ENCODE results near the gene CBR1.
"Not testable (repeated sequence)": the region's sequence is repeated elsewhere in the genome, so short reads cannot be mapped to it uniquely, and the experiment has no call there.

The CBR1 gene

DNA sequence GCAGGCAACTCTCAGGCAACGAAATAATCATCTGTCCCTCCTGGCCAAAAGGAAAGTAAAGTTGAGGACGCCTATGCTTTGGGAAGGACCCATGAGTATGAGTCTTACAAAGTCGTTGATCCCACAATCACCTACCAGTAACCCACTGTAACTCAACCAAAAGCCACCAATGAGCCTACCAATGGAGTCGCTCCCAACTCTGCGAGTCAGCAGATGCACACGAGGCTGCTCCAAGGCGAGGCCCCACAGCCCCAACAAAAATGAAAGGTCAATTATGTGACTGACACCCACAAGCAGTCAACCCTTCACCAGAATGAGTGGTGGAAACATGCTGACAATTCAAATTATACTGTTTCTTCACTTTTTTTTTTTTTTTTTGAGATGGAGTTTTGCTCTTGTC lies 21.5 kb upstream of the CBR1 start:
- no peak for DNase-seq (ENCODE audit: low read depth in 3 of 3)

DNA sequence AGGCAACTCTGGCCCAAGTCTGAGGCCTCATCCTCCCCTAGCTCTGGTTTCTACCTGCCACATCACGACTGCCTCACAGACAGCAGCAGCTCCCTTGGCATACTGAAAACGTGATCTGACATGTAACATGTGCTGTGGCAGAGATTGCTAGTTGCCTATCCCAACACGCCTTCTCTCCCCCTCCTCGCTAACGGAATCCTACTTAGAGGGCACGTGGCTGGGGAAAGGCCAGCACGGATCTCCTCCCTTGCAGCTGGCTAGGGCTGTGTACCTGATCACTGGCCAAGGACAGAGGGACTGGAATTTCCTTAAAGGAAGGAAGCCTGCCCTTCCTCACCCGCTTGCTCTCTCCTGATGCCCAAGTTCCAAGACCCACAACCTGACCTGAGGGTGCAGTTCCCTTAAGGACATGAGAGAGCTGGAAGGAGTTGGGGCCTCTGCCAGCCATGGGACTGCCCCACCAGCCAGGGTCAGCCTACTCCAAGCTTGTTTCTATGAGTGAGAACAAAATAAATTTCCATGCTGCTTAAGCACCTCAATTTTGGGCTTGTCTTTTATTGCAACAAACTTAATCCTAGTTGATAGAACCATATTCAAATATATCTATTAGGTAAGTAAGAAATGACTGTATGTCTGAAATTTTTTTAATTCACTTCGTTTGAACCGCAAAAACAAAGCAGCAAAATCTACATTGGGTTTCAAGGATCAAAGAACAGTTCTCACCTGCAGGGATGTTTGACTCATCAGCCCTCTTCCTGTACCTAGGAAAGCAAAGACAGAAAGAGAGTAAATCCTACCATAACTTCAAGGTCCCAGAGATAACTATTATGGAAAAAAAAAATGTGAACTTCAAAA lies 16.7 kb upstream of the CBR1 start:
- DNase-seq (ENCODE audit: low read depth in 3 of 3): no peak

DNA sequence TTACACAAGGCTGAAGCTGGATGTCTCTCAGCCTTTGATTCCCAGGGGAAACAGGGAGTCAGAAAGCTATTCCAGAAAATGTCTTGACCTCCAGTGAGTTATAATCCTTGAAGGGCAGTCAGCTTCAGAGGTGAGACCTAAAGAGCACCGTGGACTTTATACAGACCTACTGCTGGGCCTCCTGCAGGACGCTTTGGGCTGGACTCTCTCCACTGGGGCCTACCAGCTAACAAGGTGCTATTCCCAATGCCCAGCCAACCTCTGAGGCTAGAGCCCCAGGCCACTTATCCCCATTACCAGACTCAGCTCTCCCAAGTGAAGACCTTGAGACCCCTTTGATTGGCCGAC lies 16.1 kb upstream of the CBR1 start:
- DNase-seq (ENCODE audit: low read depth in 3 of 3): no peak

- no peak for DNase-seq (ENCODE audit: low read depth in 3 of 3)
These were observed 14.3 kb upstream of the CBR1 start for GRCh38 chr21:36055551-36055950.

DNA sequence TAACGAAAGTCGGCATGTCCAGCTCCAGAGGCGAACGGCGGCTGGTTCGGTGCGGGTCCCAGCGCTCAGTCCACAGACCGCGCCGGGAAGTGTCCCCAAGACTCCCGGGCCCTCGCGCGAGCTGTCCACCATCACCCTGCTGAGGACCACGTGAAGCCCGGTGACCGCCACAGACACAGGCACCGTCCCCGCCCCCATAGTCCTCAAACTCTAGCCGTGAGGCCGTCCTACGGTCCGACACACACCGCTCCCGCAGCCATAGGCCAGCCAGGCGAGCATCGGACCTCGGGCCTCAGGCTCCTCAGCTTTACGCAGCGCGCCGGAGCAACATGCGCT lies 10.0 kb upstream of the CBR1 start:
- peak in 2 of 3 experiments; percentile 6 to 27 for DNase-seq (ENCODE audit: low read depth in 3 of 3)

DNA sequence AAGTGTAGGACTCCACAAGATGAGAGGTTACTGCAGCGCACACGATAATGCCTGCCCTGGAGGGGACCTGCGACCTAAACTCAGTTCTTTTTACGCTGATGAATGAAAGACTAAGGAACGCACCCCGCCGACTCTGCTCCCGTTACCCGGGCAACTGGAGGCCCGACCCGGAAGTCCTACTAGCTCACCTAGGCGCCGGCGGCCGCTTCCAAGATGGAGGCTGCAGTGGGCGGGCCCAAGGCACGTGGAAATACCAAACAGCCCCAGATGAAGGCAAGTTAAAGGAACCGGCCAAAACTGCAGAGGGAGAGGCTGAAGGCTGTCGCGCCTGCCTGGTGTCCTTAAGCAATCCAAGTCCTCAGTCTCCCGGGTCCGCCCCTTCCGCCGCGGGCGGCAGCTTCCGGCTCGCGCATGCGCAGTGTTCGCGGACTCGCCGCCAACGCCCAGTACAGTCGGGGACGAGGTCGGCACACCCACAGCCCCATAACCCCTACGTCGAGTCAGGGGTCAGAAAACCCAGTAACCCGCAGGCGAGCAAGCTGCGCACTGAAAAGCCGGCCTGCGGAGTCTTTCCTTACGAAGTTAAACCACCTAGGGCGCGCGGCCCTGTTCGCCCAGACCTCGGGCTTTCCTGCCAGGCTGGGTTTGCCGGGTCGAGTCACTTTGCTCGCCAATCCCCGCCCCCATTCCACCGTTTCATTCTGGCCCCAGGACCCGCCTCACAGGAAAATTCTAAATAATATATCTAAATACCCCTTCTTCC lies 9.5 kb upstream of the CBR1 start, which contains the start of gene SETD4:
SETD4 (minus strand) TSS at position 368 of the 763 bp plus-strand sequence. CDS start 1,638 bp downstream, outside the sequence.
- peak; percentile 89 to 92 (median 92) for DNase-seq (ENCODE audit: low read depth in 3 of 3)

DNA sequence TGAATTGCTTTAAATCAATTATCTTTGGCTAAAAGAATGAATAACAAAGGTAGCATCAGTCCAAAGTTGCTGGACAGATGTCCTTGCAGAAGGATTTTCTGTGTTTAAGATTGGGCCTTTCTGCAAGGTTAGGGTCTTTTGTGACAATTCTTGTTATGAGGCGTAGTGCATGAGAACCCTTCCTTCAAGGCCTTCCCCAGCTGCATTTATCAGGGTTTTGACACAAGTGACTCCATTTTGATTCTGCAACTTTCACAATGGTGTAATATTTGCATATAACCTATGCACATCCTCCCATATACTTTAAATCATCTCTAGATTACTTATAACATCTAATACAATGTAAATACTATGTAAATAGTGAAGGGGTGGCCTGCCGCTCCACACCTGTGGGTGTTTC lies 8.4 kb upstream of the CBR1 start:
- no peak for DNase-seq (ENCODE audit: low read depth in 3 of 3)

- no peak for DNase-seq (ENCODE audit: low read depth in 3 of 3)
These were observed 6.3 kb upstream of the CBR1 start for GRCh38 chr21:36063375-36064084.

DNA sequence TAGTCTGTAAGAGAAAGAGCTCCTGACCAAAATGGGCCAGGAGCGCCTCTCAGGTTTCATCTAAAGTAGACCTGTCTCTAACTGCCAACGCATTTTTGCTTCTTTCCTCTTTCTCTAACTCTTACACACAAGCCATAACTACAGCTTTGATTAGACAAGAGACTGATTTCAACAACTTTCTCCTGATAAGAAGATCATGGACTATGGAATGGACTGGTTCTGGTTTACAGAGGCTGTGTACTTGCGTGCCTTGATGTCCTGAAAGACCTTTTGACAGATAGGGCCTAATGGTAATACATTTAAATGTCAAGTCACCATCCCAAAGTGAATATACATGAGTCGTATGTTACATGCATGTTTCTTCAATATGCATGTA lies 5.8 kb upstream of the CBR1 start:
- no peak for DNase-seq (ENCODE audit: low read depth in 3 of 3)

GRCh38 chr21:36065497-36066036 lies 4.3 kb upstream of the CBR1 start:
- DNase-seq (ENCODE audit: low read depth in 3 of 3): no peak

- DNase-seq (ENCODE audit: low read depth in 3 of 3): no peak
These were observed 951 bp upstream of the CBR1 start for GRCh38 chr21:36068748-36069398.

GRCh38 chr21:36070999-36071398 lies 1.2 kb downstream of the CBR1 start:
- no peak for DNase-seq (ENCODE audit: low read depth in 3 of 3)

DNA sequence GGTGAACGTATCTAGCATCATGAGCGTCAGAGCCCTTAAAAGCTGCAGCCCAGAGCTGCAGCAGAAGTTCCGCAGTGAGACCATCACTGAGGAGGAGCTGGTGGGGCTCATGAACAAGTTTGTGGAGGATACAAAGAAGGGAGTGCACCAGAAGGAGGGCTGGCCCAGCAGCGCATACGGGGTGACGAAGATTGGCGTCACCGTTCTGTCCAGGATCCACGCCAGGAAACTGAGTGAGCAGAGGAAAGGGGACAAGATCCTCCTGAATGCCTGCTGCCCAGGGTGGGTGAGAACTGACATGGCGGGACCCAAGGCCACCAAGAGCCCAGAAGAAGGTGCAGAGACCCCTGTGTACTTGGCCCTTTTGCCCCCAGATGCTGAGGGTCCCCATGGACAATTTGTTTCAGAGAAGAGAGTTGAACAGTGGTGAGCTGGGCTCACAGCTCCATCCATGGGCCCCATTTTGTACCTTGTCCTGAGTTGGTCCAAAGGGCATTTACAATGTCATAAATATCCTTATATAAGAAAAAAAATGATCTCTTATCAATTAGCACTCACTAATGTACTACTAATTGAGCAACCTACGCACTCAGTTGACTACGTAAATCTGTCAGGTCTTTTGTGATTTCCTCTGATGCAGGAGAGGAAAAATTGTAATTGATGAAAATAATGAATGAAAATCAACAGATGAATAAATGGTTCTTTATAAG lies 2.8 kb downstream of the CBR1 start:
- DNase-seq (ENCODE audit: low read depth in 3 of 3): no peak

- DNase-seq (ENCODE audit: low read depth in 3 of 3): no peak
These were observed 3.4 kb downstream of the CBR1 start for GRCh38 chr21:36073181-36073580.

GRCh38 chr21:36073911-36074310 lies 4.1 kb downstream of the CBR1 start:
- DNase-seq (ENCODE audit: low read depth in 3 of 3): not testable (repeated sequence)

- DNase-seq (ENCODE audit: low read depth in 3 of 3): no peak
These were observed 5.3 kb downstream of the CBR1 start for GRCh38 chr21:36075171-36075570.

- DNase-seq (ENCODE audit: low read depth in 3 of 3): no peak
These were observed 6.1 kb downstream of the CBR1 start for GRCh38 chr21:36075953-36076352.

DNA sequence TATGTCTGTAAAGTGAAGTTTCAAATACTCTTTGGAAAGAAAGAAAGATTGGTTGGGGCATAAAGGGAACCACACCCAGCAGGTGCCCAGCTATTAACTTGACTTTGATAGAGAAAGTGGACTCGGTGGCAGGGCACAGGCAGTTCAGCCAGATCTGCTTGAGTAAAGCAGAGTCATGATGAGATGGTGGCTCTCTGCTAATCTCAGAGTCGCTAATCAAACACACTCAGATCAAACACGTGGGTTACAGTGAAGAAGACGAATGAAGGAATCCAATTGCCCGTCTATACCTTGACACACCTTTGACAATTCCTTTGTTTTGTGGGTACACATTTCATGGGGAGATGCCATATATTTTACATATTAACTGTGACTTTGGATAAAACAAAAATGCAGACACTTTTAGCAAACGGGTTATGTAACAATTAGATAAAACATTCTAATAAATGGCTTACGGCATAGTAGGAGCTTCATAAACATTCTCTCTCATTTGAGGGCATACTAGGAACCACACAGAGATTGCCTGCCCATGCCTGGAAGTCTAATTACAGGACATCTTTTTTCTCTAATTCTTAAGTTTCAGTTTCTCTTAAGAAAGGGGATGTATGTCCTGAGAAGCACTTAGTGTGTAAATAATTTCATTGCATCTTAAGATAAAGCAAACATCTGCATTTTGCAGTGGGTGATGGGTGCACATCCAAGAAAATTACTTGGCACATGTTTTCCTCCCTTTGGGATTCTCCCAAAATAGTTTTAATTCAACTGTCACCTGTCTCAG lies 7.2 kb downstream of the CBR1 start:
- DNase-seq (ENCODE audit: low read depth in 3 of 3): no peak

DNA sequence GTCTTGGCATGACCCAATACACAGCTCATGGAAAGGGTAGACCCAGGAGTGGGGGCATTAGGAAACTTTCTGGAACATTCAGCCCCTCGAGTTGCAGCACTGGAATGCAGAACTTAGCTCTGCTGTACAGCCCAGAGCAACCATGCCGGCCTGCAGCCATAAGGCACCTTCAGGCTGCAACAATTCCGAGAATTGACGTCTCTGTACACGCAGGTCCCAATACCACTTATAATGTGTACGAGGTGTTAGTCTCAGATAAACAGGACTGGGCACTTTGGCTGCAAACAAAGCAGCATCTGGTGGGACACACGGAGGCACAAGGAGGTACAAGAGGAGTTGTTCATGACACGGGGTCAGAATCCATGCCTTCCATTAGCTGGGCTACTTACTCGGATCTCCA lies 7.9 kb downstream of the CBR1 start:
- no peak for DNase-seq (ENCODE audit: low read depth in 3 of 3)

GRCh38 chr21:36079010-36079649 lies 9.3 kb downstream of the CBR1 start:
- DNase-seq (ENCODE audit: low read depth in 3 of 3): peak; percentile 6 to 29 (median 18)

Measured in stimulated activated CD4-positive, alpha-beta T cell treated with anti-CD3 and anti-CD28 coated beads, TNF-alpha, amount 100 ng/mL, for 24 hours (primary cell).